Measurements from ENCODE around the gene GAP43.

Gene GAP43

DNA sequence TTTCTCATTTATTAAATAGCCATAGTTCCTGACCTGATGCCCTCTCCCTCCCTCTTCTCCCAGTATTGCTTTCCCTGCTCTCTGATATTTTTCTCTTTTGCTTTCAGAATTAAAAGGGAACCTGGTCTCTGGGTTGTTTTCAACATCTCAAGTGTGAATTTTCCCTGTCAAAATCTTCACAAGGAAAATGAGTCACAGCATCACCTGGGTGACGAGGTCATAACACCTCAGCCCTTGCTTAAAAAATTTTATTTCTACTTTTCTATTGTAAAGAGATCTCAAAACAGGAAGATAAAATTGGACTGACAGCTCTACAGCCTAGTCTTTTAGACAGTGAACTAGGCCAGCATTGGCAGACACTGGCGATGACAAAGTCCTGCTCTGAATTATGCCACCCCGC, 40.1 kb downstream of the GAP43 start:
- DNase-seq, result no peak

DNA sequence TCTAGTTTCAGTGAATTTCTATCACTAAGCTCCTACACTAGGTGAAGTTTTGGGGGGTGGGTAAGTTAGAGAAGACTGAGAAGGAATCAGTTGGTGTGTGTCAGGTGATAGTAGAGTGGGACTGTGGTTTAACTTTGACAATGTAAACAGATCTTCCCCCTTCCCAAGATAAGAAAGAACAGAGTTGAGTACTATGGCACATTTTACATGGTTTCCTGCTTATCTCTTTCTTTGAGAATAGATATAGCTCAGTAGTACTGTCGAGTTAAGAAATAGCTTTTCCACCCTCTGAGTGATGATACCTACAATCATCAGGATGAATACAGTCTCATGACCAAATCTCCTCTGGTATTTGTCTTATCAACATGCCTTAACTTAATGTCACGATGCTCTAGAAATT, 42.8 kb downstream of the GAP43 start:
- no peak for DNase-seq

DNA sequence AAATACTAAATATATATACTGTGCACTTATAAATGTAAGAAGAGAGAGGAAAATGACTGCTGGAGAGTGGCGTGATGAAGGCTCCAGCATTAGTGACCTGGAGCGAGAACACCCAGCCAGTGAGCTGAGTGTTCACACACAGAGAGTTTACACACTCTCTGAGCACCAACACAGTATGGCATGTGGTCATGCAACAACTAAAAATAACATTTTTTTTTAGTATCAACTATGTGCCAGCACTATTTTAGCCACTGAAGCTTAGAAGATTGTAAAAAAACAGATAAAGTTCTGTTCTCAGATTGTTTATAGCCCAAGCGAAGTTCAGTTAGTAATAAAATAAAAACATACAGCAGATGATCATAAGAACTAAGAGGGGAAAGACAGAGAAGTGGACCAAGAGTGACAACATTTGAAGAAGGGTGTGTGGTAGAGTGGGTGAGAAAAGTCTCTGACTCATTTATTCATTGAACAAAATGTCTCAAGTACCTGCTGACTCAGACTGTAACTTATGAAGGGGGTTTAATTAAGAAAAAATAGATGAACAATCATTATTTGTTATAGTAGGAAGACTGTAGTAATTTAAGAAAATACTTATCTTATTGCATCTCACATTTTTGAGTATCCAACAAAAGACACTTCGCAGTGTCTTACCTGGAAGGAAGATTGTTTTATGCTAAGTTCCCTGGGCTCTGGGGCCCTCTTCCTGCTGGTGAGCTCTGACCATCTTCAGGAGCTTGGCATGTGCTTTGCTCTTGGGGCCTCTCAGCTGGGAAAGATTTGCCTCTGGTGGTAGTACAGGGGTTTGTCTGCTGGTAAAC, 43.8 kb downstream of the GAP43 start:
- no peak for DNase-seq

DNA sequence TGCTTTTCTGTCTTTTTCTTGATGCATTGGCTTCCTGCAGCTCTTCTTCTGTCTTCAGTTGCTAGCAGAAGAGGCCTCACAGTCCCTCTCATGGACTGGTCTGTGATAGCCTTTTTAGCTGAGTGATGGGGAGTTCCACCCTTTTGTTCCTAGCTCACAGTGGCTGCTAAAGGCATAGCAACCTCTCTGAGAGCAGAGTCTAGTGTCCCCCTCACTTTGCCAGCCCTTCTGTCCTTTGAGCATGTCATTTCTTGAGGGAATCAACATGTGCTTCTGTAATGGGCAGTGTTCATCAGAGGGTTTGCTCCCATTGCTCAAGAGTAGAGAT, 44.4 kb downstream of the GAP43 start:
- DNase-seq, result no peak

DNA sequence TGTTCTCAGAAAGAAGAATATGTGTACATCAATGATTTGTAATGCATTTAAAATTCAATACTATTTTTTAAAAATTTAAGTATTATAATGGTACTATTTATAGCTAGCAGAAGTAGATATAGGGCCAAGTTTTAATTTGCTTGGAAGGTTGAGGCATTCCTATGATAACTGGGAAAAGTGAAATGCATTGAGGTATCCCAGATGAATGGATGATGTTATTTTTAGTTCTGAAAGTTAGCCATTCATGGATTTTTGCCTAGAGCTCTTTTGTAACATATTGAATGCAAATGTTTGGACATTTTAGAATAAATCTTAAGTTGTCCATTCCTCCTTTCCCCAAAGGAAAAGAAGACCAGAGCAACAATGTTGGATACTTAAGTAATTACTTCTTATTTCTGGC, 47.6 kb downstream of the GAP43 start:
- DNase-seq, result no peak

DNA sequence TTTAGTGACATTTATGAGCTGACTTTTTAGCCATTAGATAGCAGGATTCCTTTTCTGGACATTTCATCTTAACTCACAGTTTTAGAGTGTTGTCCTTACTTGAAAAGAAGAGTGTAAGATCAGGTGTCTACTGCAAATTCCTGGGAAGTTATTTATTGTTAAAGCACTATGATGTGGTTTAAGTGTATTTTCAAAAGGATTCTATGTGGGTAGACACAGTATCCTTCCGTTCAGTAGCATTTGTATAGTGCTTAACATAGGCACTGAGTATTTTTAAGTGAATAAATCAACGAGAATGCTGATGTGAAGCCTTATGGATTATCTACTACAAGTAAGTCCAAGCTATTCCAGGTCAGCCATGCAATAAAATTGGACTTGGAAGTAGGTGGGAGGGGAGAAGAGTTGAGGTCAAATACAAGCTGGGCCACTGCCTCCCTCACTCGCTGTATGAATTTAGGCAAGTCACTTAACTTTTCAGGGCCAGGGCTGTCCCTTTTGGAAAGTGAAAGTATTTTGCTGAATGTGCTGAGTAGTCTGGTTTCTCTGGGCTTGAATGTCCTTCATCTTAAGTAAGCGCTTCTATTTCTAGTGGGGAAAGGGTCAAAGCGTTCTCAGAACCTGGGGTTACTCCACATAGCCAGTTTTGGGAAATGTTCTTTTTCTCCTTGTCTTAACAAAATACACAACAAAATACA, 48.6 kb downstream of the GAP43 start:
- DNase-seq, result no peak

DNA sequence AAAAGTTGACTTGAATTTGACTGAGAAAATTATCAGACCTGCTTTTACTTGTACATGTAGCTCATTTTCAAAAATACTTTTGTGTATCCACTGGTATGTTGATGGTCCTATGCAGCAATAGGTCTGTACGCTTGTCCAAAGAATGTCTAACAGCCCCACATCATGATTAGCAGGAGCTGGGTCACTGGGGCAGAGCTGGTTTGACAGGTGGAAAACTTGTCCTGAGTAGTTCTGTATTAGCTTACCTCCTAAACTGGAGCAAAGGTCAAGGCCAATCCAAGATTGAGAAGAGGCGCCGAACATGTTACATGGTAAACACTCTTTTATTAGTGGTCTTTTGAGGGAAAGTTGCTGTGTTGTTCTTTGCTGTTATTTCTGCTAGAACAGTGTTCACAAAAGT, 50.6 kb downstream of the GAP43 start:
- no peak for DNase-seq

DNA sequence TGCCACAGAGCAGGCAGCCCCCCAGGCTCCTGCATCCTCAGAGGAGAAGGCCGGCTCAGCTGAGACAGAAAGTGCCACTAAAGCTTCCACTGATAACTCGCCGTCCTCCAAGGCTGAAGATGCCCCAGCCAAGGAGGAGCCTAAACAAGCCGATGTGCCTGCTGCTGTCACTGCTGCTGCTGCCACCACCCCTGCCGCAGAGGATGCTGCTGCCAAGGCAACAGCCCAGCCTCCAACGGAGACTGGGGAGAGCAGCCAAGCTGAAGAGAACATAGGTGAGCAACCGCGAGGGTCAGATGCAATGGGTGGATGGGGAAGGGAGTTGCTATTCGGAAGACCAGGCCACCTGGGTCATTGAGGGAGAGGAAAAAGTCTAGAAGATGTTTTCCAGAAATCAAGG, 53.0 kb downstream of the GAP43 start:
- DNase-seq, result no peak

DNA sequence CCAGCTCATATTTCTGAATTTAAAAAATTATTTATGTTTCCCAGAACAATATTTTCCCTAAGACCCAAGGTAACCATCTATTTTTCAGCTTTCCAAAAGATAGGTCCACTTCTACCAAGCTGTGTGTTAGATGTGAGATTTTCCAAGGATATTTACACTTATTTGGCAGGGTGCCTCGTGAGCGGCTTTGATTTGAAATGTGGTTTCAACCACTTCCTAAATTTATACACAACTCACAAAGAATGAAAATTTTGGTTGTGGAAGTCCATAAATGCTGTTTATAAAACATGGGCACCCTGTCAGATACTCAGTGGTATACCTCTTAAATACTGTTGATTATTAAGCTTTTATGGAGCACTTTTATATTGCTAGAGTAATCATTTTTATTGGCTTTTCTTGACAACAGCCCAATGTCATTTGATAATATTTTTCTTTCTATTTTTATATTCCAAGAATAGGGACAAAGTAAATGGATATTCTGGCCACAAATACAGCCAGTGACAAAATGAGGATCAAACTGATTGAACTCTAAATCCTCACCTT, 57.6 kb downstream of the GAP43 start:
- DNase-seq, result no peak

DNA sequence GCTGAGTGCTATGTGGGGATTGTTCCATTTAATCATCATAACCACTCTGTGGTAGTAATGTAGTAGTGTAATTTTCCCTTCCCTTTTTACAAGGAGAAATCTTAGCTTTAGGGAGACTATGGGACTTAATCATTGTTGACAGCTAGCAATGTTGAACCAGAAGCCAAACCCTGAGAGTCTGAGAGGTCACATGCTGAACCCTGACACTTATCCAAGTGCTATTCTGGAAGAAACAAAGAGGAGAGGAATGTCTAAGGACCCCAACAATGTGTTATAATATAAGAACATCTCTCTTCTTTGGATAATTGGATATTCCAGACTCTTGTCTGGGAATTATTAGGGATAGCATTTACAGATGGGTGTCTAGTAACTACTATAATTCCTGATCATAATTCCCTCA, 58.4 kb downstream of the GAP43 start:
- no peak for DNase-seq

DNA sequence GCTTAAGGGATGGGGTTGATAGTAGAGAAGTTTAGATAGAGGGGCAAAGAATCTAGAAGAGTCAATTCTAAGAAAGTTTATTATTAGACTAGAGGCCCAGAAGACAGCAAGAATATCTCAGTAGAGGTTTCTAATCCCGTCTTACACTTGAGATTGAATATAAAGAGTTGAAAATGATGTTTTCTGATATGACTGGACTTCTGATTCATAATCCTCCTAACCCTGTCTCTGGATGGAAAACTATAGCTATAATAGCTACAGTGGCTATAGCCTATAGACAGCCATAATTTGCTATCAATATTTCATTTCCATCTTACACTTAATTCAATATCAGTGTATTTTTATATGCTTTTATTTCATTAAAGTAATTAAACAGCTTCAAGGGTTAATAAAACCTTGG, 60.0 kb downstream of the GAP43 start:
- DNase-seq, result no peak

DNA sequence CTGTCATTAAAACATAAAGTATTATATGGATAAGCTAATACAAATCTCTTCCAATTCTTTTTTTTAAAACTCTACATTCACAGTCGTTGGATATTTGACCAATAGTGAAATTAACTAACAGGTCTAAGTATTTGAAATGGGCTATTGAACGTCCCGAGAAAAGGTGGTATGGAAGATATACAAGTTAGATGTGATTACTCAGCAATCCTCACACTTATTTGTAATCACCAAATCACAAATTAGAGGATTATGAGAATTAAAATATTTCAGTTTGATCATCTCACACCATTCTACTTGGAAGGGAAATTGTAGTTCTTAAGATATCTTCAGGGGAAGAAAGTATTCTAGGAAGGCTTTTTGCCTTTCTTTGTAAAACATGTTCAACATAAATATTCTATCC, 60.5 kb downstream of the GAP43 start:
- DNase-seq, result no peak

DNA sequence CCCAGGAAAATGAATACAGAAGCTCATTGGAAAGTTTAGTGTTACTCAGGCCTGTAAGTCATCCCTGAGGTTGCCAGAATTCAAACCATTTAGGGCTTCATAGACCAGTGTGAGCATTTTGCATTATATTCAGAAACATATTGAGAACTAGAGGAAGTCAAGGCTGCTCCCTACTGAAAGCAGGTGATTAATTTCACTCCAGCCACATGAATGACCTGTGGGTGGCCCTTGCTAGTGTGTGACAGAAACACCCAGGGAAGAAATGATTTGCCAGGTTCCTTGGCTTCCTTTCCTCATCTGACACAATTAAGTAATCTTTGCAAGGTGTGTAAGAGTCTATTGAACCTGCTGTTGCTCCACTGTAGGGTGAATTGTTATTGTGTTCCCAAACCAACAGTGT, 61.8 kb downstream of the GAP43 start:
- no peak for DNase-seq

DNA sequence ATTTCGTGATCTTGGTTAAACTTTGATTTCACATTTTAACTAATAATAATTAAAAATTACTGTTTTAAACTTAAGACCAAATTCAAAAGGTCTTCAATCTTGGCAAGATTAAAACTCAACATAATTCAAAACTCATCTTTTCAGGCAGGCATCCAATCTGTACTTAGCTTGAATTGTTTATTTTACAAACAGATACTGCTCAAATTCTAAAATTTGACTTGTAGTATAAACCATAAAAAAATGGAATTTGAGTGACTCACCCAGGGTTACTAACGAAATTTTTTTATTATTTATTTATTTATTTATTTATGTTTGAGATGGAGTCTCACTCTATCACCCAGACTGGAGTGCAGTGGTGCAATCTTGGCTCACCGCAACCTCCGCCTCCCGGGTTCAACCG, 64.4 kb downstream of the GAP43 start:
- no peak for DNase-seq

DNA sequence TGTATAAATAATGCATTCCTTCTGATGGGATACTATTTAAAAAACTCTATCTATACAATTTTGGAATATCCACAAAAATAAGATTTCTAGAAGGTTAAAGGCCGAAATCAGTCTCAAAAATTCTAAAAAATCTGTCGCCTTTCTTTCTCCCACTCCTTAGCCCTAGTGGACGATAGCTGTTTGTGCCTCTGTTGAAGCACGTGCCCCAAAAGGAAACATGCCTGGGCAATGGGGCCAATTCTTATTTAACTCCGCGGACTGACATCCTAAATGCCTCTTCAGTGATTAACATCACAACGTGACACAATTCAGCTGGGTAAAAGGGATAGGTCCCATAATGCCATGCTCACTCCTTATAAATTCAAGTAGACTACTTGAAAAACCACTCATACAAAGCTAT, 65.1 kb downstream of the GAP43 start:
- no peak for DNase-seq

DNA sequence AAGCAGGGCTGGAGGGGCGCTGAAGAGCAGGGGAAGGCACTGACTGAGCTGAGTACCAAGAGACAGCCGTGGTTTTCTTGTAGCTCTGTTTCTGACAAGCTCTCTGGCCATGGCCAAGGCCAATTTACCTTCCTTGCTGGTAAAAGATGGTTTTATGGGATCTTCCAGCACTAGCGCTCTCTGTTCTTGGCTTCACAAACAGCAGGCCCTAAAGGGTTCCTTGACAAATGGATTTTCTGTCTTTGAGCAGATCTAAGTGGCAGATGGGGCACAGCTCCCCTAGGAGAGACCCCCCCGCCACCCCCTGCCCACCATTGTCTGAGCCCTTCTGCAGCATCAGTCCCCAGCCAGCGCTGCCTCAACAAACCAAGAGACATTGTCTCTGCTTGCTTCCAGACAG, 66.6 kb downstream of the GAP43 start:
- no peak for DNase-seq

DNA sequence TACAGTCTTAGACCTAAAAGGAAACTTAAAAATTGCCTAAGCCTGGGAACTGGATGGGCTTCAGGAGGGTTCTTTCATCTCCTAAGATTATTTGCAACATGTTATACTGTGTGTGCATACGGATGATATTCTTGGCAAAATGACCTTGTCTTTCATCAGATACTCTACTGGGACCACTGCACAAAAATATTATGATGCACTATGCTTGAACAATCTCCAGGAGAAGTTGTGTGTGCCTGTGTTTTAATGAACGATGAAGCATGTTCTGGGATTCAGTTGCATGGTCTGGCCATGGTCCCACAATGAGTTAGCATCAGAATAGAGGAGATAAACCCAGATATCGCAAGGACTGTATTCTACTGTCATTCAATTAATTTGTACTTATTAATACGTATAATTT, 68.7 kb downstream of the GAP43 start:
- no peak for DNase-seq

DNA sequence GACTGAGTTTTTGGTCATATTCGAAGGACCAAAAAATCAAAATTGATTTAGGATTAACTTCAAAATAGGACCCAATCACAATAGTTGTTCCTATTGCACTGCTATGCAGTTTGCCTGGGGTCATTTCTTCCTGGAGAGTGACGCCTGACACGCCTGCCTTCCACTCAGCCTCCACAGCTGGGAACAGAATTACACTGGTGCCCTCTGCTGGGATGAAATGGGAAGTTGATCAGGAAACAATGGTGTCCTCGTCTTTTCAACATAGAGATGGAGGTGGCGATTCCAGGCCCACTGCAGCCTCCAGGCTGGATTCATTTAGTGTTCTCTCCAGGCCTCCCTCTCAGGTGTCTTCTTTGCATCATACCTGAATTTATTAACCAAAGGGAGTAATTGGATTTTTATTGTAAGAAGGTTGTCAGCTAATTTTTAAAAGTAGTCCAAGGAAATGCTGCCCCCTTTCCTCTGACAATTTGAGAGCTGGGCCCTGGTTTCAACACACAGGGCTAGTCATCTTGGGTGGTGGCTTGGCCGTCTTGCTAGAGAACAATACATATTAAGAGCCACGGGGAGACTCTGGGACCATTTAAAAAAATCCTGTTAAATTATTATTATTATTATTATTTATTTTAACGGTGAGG, 69.7 kb downstream of the GAP43 start:
- DNase-seq, result peak; percentile 46

DNA sequence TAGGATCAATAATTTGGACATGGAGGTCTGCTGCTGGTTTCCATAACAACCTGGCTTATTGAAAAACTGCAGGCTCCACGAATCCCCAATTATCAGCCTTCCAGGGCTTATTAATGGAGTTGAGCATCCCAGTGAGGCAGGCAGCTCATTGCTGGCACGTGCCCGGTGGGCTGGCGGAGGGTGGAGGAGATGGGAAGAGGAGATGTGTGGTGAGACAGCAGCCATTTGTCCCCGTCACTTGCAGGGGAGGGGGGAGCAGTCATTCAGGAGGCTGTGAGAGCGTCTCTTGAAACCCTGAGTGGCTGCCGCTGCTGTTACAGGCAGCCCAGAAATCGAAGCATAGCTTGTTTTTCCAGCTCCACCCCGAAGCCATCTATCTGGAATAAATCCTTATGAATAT, 70.6 kb downstream of the GAP43 start:
- DNase-seq, result no peak

DNA sequence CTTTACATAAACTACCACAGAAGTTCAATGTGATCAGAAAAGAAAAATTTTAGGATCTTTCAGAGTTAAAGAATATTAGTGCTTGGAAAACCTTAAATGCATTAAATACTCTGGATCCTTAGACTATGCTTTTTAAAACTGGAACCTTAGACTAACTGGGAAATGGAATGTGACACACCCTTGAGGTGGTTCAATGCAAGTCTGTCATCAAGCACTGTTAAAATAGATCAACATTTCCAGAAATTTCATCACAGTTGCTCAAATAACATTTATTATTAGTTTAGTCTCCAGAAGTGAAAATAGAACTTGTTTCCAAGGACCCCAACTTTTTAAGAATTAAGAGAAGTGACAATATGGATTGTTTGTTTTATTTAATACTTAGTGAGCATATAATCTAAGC, 71.8 kb downstream of the GAP43 start:
- DNase-seq, result no peak

DNA sequence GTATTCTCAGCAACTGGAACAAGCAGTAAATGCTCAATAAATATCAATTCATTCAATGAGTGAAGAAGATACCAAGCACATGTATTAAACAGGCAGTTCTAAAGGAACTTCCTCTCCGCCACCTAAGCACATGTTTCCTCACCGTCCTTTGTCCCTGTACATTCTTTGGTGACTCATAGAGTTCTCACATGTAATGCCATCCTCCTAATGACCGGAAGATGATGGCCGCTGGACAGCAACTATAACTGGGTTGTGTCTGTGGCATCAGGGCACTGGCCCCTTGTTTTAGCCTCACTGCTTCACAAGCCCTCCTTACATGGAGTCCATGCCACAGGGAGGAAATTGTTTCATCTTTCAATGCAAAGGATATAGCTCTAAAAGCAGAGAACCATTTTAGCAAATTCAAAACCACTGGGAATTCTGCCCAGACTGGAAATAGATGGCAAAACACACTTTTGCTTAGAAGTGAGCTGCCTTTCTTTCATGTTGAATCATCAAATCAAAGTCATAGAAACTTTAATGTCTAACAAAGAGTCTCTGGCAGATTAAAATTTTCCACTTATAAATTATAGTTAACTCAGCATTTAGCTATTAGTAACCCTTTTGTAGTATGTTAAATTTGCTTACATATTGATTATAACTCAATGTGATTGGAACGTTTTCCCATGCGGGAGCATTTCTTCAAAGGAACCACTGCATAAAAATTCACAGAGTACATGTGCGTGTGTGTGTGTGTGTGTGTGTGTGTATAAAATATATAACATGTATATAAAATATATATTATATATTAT, 74.1 kb downstream of the GAP43 start:
- DNase-seq, result no peak

DNA sequence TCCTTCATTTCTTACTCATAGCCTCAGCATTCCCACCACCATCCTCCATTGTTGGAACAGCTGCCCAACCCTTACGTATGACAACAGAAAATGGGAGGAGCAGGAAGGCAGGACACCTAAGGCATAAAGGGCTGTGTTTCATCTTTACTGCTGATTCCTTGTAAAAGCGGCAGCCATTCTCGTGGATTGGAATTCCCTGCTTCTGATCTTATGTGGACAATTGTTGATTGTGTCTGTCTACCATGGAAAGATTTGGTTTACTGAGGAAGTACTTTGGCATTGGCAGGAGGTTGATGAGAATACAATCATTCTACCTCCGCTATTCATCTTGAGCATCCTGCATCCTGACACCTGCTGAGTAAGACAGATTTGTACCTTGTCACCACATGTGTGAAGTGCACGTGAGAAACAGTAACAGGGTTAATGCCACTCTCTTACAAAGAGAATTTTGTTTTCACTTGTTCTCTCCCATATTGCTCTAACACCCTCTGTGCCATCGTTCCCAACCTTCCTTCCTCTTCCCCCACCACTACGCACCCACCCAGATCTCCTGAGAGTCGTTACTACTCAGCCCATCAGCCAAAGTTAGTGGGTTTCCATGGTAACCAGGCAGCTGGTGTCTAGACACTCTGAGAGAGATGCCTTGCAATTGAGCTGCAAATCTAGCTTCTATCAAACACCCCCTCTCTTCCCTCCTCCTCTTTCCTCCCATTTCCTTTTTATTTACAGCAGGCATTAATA, 75.7 kb downstream of the GAP43 start:
- DNase-seq, result no peak

DNA sequence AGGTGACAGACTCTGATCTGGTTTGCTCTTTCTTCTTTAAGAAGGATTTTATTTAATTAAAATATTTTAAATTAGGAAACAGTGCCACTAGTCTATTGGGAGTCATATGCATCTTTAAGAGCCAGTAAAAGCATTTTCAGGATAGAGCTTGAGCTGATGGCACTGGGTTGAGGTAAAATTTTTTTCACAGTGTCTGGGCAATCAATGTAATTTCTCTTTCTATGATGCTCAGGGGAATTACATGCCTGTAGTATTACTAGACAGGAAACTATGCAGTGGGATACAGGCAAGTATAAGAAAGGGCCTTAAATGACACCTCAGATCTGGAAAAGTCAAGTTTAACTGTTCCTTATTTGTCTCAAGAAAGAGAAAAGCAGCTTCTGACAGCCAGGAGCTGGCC, 76.4 kb downstream of the GAP43 start:
- no peak for DNase-seq
